C4-2B (cell line): ENCODE data around the gene NREP.

ENCODE experiments used
- CTCF ChIP-seq: fragments of 450-650 bp; conservative IDR thresholded peaks from 2 replicates; pipeline ENCODE4 v1.5.1; 2017; ENCODE audit warnings: mild to moderate bottlenecking
- ZFX ChIP-seq: fragments of 450-650 bp; IDR thresholded peaks from 2 replicates; pipeline ENCODE4 v1.6.1; 2017

GRCh38 chr5:111691914-111692313 lies 65.1 kb downstream of the NREP start:
- TF ChIP-seq CTCF, result no peak
- TF ChIP-seq ZFX, result no peak
